Measurements from ENCODE around the gene LRRC41.
"Not testable (repeated sequence)": the region's sequence is repeated elsewhere in the genome, so short reads cannot be mapped to it uniquely, and the experiment has no call there.

The LRRC41 gene

DNA sequence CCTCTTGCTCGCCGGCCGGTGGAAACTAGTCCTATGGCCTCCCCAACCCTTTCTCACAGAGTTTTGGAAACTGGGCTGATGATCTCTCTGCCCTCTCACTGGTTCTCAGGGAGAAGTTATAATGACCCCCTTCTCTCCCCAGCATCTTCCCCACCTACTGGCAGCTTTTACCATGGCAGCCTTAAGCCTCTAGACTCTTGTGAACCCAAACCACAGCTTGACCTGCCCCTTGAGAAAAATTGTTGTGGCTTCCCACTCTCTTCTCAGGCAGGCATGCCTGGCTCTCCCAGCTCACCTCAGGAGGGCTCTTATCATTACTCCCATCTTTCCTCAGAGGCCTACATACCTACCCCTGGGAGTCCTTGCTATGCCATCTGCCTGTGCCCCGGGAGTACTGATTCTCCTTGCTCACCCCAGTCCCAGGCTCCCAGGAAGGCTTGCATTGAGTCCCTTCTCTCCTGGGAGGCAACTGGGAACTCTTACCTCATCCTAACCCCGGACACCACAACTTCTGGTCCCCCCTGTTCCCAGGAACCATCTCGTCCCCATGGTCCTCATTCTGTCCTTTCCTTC lies 38.8 kb upstream of the LRRC41 start:
- H3K27ac ChIP-seq: no peak overlapping the region
- no peak for TF ChIP-seq CTCF (IDR thresholded peaks at IDR 0.05)
- TF ChIP-seq ZFX (IDR thresholded peaks at IDR 0.05; ENCODE audit: borderline replicate concordance): no peak

DNA sequence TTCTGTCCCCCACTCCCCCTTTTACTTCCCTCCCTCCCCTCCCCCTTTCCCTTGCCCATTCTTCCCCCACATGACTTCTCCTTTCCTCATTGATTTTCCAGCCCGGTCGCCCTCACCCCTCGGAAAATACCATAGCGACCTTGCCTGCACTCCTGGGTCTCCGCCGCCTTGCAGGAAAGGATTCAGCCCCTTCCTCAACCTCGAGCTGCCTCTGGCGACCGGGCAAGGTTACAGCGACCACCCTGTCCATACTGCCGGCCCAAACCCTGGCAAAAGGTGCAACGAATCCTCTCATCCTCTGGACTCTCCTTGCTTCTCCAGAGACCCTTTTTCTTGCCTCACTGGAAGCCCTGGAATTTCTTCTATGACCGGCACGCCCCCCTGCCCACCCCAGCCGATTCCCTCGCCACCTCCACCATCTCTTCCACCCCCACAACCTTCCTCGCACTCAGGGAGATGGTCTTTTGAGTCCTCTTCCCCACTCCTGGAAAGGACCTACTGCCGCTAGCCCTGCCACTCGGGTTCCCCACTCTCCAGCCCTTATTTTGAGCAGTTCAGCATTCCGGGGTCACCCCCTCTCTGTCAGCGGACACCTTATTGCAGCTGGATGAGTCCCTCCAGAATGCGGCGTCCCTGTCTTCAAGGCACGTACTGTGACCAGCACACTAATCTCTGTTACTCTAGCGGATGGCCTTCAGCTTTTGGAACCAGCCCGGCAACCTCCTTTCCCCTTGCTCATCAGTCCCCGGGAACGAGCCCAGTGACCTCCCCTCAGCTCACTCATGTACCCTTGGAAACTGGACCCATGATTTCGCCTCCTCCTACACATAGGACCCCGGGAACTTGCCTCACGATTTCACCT lies 38.0 kb upstream of the LRRC41 start:
- H3K27ac ChIP-seq: peak overlapping the region; percentile 99
- no peak for TF ChIP-seq ZFX (IDR thresholded peaks at IDR 0.05; ENCODE audit: borderline replicate concordance)
- no peak for TF ChIP-seq CTCF (IDR thresholded peaks at IDR 0.05)

- TF ChIP-seq ZFX (IDR thresholded peaks at IDR 0.05; ENCODE audit: borderline replicate concordance): no peak
- TF ChIP-seq CTCF (IDR thresholded peaks at IDR 0.05): peak; percentile 93
- H3K27ac ChIP-seq: peak within 1 kb of the TSS; percentile 99
Measured at GRCh38 chr1:46340404-46341221, 37.2 kb upstream of the LRRC41 start, which contains the start of gene NSUN4. Gene NSUN4, plus strand, starts transcription at chr1:46340807. Its CDS starts 20 bp downstream, at chr1:46340827.

GRCh38 chr1:46337409-46337808 lies 34.0 kb upstream of the LRRC41 start:
- not testable (repeated sequence) for H3K27ac ChIP-seq

- no peak overlapping the region for H3K27ac ChIP-seq
- no peak for TF ChIP-seq ZFX (IDR thresholded peaks at IDR 0.05; ENCODE audit: borderline replicate concordance)
- no peak for TF ChIP-seq CTCF (IDR thresholded peaks at IDR 0.05)
Measured at GRCh38 chr1:46335081-46335480, 31.7 kb upstream of the LRRC41 start.

DNA sequence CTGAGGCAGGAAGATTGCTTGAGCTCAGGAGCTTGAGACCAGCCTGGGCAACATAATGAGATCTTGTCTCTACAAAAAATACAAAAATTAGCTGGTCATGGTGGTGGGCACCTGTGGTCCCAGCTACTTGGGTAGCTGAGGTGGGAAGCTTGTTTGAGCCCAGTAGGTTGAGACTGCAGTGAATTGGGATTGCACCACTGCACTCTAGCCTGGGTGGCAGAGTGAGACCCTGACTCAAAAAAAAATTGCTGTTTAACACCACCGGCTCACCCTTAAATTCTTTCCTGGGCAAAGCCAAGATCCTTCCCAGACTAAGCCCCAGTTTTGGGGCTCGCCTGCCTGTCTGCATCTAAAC lies 30.6 kb upstream of the LRRC41 start:
- TF ChIP-seq CTCF (IDR thresholded peaks at IDR 0.05): no peak
- TF ChIP-seq ZFX (IDR thresholded peaks at IDR 0.05; ENCODE audit: borderline replicate concordance): no peak
- H3K27ac ChIP-seq: no peak overlapping the region

DNA sequence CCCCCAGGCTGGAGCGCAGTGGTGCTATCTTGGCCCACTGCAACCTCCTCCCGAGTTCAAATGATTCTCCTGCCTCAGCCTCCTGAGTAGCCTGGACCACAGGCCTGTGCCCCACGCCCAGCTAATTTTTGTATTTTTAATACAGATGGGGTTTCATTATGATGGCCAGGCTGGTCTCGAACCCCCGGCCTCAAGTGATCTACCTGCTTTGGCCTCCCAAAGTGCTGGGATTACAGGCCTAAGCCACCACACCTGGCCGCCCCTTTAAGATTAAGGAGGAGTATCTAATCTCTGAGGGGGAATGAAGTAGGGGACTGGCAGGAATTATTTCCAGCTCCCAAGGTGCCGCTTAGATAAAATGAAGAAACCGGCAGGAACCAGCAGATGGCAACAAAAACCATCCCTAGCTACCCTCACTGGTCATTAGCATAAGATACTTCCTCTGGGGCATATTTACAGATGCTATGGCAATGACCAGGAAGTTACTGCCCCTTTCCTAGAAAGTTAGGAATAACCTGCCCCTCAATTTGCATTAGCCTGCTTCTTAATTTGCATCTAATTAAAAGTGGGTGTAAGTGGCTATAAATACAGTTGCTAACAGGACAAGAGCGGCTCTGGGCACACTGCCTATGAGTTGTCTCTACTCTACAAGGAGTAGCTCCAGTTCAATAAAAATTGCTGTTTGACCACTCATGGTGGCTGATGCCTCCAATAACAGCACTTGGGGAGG lies 30.0 kb upstream of the LRRC41 start:
- TF ChIP-seq ZFX (IDR thresholded peaks at IDR 0.05; ENCODE audit: borderline replicate concordance) (no peak), CTCF (IDR thresholded peaks at IDR 0.05) (peak; percentile 74)
- H3K27ac ChIP-seq: no peak overlapping the region

DNA sequence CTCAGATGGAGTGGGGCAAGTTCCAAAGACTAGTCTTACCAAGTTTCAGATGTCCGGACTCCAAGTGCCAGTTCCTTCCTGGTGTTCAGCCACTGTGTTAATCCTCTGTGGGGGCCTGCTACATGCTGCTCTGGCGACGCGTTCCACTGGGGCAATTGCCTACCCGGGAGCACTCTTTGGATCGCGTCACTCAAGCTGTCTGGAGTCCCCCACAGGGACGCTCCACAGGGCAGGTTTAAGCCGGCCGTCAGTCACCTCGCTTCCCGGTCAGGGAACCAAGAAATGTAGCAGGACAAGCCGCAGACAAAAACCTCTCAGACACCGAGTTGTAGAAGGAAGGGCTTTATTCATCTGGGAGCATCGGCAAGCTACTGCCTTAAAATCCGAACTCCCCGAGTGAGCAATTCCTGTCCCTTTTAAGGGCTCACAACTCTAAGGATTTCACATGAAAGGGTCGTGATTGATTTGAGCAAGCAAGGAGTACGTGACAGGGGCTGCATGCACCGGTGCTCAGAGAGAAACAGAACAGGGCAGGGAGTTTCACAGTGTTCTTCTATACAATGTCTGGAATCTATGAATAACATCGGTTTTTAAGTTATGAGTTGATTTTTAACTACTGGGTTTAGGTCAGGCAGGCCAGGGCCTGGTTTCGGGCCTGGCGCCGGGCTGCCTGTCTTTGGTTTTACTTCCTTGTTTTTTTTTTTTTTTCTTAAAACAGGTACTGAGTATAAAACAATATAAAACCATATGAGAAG lies 28.5 kb upstream of the LRRC41 start:
- H3K27ac ChIP-seq: not testable (repeated sequence)

GRCh38 chr1:46330381-46330780 lies 27.0 kb upstream of the LRRC41 start:
- H3K27ac ChIP-seq: not testable (repeated sequence)

DNA sequence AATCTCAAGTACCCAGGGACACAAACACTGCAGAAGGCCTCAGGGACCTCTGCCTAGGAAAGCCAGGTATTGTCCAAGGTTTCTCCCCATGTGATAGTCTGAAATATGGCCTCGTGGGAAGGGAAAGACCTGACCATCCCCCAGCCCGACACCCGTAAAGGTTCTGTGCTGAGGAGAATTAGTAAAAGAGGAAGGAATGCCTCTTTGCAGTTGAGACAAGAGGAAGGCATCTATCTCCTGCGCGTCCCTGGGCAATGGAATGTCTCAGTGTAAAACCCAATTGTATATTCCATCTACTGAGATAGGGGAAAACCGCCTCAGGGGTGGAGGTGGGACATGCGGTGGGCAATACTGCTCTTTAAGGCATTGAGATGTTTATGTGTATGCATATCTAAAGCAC lies 26.4 kb upstream of the LRRC41 start:
- H3K27ac ChIP-seq: not testable (repeated sequence)

DNA sequence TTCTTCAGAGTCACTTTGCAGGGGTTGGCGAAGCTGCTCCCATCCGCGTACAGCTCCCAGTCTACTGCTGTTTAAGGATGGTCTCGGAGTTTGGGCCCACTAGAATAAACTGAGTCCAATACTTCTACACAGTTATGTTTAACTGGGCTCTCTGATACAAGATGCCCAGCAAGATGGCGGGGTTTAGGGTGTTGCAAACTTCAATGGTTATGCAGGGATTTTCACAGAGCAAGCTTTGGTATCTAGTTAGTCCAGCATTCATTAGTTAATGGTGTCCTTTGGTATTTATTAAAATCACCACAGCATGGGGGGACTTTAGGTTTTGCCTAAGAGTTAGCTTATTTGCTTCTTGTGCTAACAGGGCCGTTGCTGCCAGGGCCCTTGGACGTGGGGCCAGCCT lies 24.8 kb upstream of the LRRC41 start:
- not testable (repeated sequence) for H3K27ac ChIP-seq
